ENCODE measurements around the gene KLK12.

KLK12 gene

GRCh38 chr19:51007488-51007887 lies 27.3 kb downstream of the KLK12 start:
- TF ChIP-seq YY1 (IDR thresholded peaks at IDR 0.05; ENCODE audit: insufficient read depth, insufficient read length) = no peak
- TF ChIP-seq SUZ12 (IDR thresholded peaks at IDR 0.05; ENCODE audit: extremely low read depth, insufficient read depth, insufficient read length) = no peak
- no peak for TF ChIP-seq ZNF274 (IDR thresholded peaks at IDR 0.05; ENCODE audit: low read depth, low read length)
- no peak overlapping the region for H3K9ac ChIP-seq (ENCODE audit: insufficient read length, low read depth)
- no peak for DNase-seq (ENCODE audit: low read depth, low spot score)
- peaks cover 5% of the 10 kb centered on the region for H3K27me3 ChIP-seq (ENCODE audit: insufficient read depth, insufficient read length)
- no peaks in the 10 kb centered on the region for H3K9me3 ChIP-seq (ENCODE audit: insufficient read depth, low read length)
- H3K36me3 ChIP-seq (ENCODE audit: insufficient read depth, insufficient read length, low read length) = no peaks in the 10 kb centered on the region
- H3K4me3 ChIP-seq (ENCODE audit: insufficient read length, low read depth) = no peak overlapping the region
- H3K4me1 ChIP-seq (ENCODE audit: insufficient read depth, insufficient read length) = no peaks in the 10 kb centered on the region

- H3K27me3 ChIP-seq (ENCODE audit: insufficient read depth, insufficient read length) = peaks cover 5% of the 10 kb centered on the region
- no peaks in the 10 kb centered on the region for H3K9me3 ChIP-seq (ENCODE audit: insufficient read depth, low read length)
- TF ChIP-seq ZNF274 (IDR thresholded peaks at IDR 0.05; ENCODE audit: low read depth, low read length) = no peak
- DNase-seq (ENCODE audit: low read depth, low spot score) = no peak
- H3K4me1 ChIP-seq (ENCODE audit: insufficient read depth, insufficient read length) = no peaks in the 10 kb centered on the region
- no peaks in the 10 kb centered on the region for H3K36me3 ChIP-seq (ENCODE audit: insufficient read depth, insufficient read length, low read length)
- no peak overlapping the region for H3K4me3 ChIP-seq (ENCODE audit: insufficient read length, low read depth)
- H3K9ac ChIP-seq (ENCODE audit: insufficient read length, low read depth) = no peak overlapping the region
Observed at GRCh38 chr19:51006406-51006805, 28.4 kb downstream of the KLK12 start.

- no peaks in the 10 kb centered on the region for H3K36me3 ChIP-seq (ENCODE audit: insufficient read depth, insufficient read length, low read length)
- TF ChIP-seq SUZ12 (IDR thresholded peaks at IDR 0.05; ENCODE audit: extremely low read depth, insufficient read depth, insufficient read length) = no peak
- TF ChIP-seq YY1 (IDR thresholded peaks at IDR 0.05; ENCODE audit: insufficient read depth, insufficient read length) = no peak
- no peak for TF ChIP-seq ZNF274 (IDR thresholded peaks at IDR 0.05; ENCODE audit: low read depth, low read length)
- H3K9ac ChIP-seq (ENCODE audit: insufficient read length, low read depth) = no peak overlapping the region
- H3K4me1 ChIP-seq (ENCODE audit: insufficient read depth, insufficient read length) = peaks cover 5% of the 10 kb centered on the region
- no peak overlapping the region for H3K4me3 ChIP-seq (ENCODE audit: insufficient read length, low read depth)
- no peaks in the 10 kb centered on the region for H3K27me3 ChIP-seq (ENCODE audit: insufficient read depth, insufficient read length)
- no peaks in the 10 kb centered on the region for H3K9me3 ChIP-seq (ENCODE audit: insufficient read depth, low read length)
- no peak for DNase-seq (ENCODE audit: low read depth, low spot score)
Observed at GRCh38 chr19:51005248-51005647, 29.6 kb downstream of the KLK12 start.

DNA sequence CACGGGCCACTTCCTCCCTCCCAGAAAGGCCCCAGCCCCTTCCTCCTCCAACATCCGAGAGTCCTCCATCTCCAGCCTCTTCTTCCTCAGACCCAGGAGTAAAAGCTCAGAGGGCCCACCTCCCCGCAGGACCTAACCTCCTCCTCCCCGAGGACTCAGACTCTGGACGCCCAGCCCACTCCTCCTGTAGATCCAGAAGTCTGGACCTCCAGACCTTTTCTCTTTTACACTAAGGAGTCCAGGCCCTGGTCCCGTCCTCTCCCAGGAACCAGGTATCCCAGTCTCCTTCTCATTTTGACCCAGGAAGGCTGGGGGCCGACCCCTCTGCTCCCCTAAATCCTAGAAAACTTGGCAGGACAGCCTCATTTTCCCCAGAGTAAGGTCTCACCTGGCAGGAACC lies 31.5 kb downstream of the KLK12 start:
- Histone ChIP-seq H3K36me3 (ENCODE audit: insufficient read depth, insufficient read length, low read length) (no peaks in the 10 kb centered on the region), H3K4me1 (ENCODE audit: insufficient read depth, insufficient read length) (peaks cover 6% of the 10 kb centered on the region), H3K9me3 (ENCODE audit: insufficient read depth, low read length) (no peaks in the 10 kb centered on the region), H3K27me3 (ENCODE audit: insufficient read depth, insufficient read length) (no peaks in the 10 kb centered on the region), H3K9ac (ENCODE audit: insufficient read length, low read depth) (peak overlapping the region; percentile 17), H3K4me3 (ENCODE audit: insufficient read length, low read depth) (no peak overlapping the region)
- TF ChIP-seq ZNF274 (IDR thresholded peaks at IDR 0.05; ENCODE audit: low read depth, low read length) (no peak), SUZ12 (IDR thresholded peaks at IDR 0.05; ENCODE audit: extremely low read depth, insufficient read depth, insufficient read length) (no peak), YY1 (IDR thresholded peaks at IDR 0.05; ENCODE audit: insufficient read depth, insufficient read length) (no peak)
- no peak for DNase-seq (ENCODE audit: low read depth, low spot score)

GRCh38 chr19:51002542-51003311 lies 32.1 kb downstream of the KLK12 start:
- no peaks in the 10 kb centered on the region for H3K36me3 ChIP-seq (ENCODE audit: insufficient read depth, insufficient read length, low read length)
- peak overlapping the region; percentile 81 for H3K9ac ChIP-seq (ENCODE audit: insufficient read length, low read depth)
- H3K27me3 ChIP-seq (ENCODE audit: insufficient read depth, insufficient read length) = no peaks in the 10 kb centered on the region
- peak overlapping the region; percentile 72 for H3K4me3 ChIP-seq (ENCODE audit: insufficient read length, low read depth)
- DNase-seq (ENCODE audit: low read depth, low spot score) = peak; percentile 75
- no peak for TF ChIP-seq SUZ12 (IDR thresholded peaks at IDR 0.05; ENCODE audit: extremely low read depth, insufficient read depth, insufficient read length)
- no peaks in the 10 kb centered on the region for H3K9me3 ChIP-seq (ENCODE audit: insufficient read depth, low read length)
- peaks cover 6% of the 10 kb centered on the region for H3K4me1 ChIP-seq (ENCODE audit: insufficient read depth, insufficient read length)

DNA sequence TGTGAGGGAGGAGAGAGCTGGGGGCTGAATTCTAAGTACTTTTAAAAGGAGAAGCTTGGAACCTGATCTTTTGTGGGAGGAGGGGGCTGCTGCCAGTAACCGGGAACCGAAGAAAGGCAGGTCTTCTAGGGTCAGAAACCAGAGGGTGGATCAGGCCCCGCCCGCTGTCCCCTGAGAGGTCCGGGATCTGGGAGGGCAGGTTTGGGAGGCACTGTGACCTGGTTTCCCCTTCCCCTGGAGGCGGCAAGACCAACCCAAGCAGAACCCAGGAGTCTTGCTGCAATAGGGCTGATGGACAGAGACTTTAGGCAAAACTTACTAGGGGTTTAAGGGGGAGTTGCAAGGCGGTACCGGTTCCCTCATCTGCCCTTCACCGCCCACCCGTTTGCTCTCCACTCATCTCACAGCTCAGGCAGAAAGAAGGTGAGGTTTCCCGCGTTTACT lies 32.7 kb downstream of the KLK12 start:
- TF ChIP-seq YY1 (IDR thresholded peaks at IDR 0.05; ENCODE audit: insufficient read depth, insufficient read length) (no peak), SUZ12 (IDR thresholded peaks at IDR 0.05; ENCODE audit: extremely low read depth, insufficient read depth, insufficient read length) (no peak), ZNF274 (IDR thresholded peaks at IDR 0.05; ENCODE audit: low read depth, low read length) (no peak)
- Histone ChIP-seq H3K4me1 (ENCODE audit: insufficient read depth, insufficient read length) (peaks cover 6% of the 10 kb centered on the region), H3K9ac (ENCODE audit: insufficient read length, low read depth) (peak overlapping the region; percentile 81), H3K4me3 (ENCODE audit: insufficient read length, low read depth) (peak overlapping the region; percentile 72), H3K36me3 (ENCODE audit: insufficient read depth, insufficient read length, low read length) (no peaks in the 10 kb centered on the region), H3K27me3 (ENCODE audit: insufficient read depth, insufficient read length) (no peaks in the 10 kb centered on the region), H3K9me3 (ENCODE audit: insufficient read depth, low read length) (no peaks in the 10 kb centered on the region)
- no peak for DNase-seq (ENCODE audit: low read depth, low spot score)

DNA sequence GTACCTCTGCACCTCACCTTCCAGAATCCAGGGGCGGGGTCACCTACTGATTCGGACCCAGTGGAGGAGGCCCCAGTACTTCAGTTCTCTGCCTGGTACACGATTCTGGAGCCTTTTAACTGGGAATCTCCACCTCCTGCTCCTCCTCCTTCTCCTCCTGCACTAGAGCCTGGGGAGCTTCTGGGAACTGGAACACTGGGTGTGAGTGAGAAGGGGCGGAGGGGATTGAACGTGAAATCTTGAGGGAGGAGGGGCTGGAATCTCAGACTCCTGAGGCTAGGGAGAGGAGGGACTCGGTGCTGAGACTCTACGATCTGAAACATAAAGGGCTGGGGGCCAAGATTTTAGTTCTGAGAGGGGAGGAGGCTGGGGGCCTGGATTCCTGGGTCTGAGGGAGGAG lies 33.3 kb downstream of the KLK12 start, which contains the start of gene KLK8:
Gene KLK8 (minus strand): TSS at position 90 of the 400 bp plus-strand sequence. CDS start 437 bp downstream, outside the sequence.
- H3K27me3 ChIP-seq (ENCODE audit: insufficient read depth, insufficient read length) = no peaks in the 10 kb centered on the region
- peaks cover 6% of the 10 kb centered on the region for H3K4me1 ChIP-seq (ENCODE audit: insufficient read depth, insufficient read length)
- H3K9ac ChIP-seq (ENCODE audit: insufficient read length, low read depth) = peak within 1 kb of the TSS; percentile 81
- no peak for DNase-seq (ENCODE audit: low read depth, low spot score)
- H3K9me3 ChIP-seq (ENCODE audit: insufficient read depth, low read length) = no peaks in the 10 kb centered on the region
- peak within 1 kb of the TSS; percentile 72 for H3K4me3 ChIP-seq (ENCODE audit: insufficient read length, low read depth)
- no peaks in the 10 kb centered on the region for H3K36me3 ChIP-seq (ENCODE audit: insufficient read depth, insufficient read length, low read length)
- TF ChIP-seq ZNF274 (IDR thresholded peaks at IDR 0.05; ENCODE audit: low read depth, low read length) (no peak), YY1 (IDR thresholded peaks at IDR 0.05; ENCODE audit: insufficient read depth, insufficient read length) (no peak), SUZ12 (IDR thresholded peaks at IDR 0.05; ENCODE audit: extremely low read depth, insufficient read depth, insufficient read length) (no peak)

Measured in NT2/D1 (cell line).